SK-N-MC (cell line): ENCODE measurements around the gene USP33.

Source experiments
- EZH2 ChIP-seq: fragments of 200-600 bp; sonication (generic); IDR thresholded peaks from one replicate; pipeline ENCODE4 v1.6.1; 2017; ENCODE audit warnings: antibody characterized with exemption
- FOXP2 ChIP-seq: optimal IDR thresholded peaks from 2 replicates; pipeline ENCODE3; 2011; ENCODE audit warnings: mild to moderate bottlenecking, moderate library complexity; ENCODE audit not compliant: insufficient read depth; ENCODE audit errors: extremely low read length, control extremely low read depth
- POLR2AphosphoS5 ChIP-seq: IDR thresholded peaks from 2 replicates; pipeline ENCODE4 v1.6.1; 2012; ENCODE audit warnings: mild to moderate bottlenecking, low read depth, low read length, borderline replicate concordance

GRCh38 chr1:77671836-77672235 is 87.8 kb downstream of the USP33 start:
- TF ChIP-seq POLR2AphosphoS5 (no peak), EZH2 (no peak), FOXP2 (no peak)
